HFF-Myc (cell line): ENCODE results near the gene HES7.

Source experiments
- DNase-seq: peaks from one replicate; pipeline ENCODE4 v3.0.0-alpha.2; 2011; ENCODE audit warnings: low read depth; ENCODE audit errors: extremely low read depth
- H3K4me3 ChIP-seq: replicated peaks from 2 replicates; pipeline ENCODE4 v1.5.1; 2011; ENCODE audit warnings: low read depth, mild to moderate bottlenecking, control low read depth, low read length
- TF ChIP-seq, protein P1 (sequence below): IDR thresholded peaks from 2 replicates; pipeline ENCODE4 v1.5.1; 2012; ENCODE audit warnings: mild to moderate bottlenecking, low read depth, low read length, control low read depth; ENCODE audit errors: missing control alignments

Gene HES7

DNA sequence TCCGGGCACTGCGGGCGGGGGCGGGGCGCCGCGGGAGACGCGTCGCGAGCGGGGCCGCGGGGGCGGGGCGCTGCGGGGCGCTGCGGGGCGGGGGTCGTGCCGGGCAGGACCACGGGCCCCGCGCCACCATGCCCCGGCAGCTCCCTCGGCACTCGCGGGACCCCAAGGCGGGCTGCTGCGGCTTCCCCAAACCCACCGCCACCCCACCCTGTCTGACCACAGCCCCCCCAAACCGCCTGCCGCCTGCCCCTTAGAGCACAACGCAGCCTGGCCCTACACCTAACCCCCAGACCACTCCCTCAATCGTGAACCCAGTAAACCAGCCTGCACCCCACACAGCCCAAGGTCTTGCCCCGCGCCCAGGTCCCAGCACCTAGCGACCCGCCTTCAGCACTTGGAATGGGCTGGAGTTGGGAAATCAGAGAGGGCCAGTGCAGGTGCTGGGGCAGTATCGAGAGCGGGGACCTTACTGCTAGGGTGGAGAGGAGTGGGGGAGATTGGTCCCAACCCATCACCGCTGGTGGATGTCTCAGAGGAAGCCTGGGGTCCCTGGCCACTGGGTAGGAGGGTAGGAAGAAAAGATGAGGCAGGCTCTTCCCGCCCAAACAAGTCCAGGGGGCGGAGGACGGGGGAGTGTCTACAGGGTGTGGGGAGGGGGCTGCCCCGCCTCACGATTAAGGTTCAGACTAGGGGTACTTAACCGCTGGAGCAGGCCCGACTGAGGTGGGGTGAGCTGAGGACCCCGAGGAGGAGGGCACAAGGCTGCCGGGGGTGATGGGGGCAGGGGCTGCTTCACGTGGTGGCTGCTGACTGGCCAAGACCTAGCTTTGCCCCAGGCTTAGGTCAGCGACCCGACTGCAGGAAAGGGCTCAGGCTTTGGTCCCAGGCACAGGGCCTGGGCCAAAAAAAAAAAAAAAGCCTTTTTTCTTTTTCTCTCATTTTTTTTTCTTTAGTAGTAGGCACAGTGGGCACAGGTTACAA is 39.4 kb upstream of the HES7 start:
- DNase-seq, result no peak
- TF ChIP-seq, protein P1, sequence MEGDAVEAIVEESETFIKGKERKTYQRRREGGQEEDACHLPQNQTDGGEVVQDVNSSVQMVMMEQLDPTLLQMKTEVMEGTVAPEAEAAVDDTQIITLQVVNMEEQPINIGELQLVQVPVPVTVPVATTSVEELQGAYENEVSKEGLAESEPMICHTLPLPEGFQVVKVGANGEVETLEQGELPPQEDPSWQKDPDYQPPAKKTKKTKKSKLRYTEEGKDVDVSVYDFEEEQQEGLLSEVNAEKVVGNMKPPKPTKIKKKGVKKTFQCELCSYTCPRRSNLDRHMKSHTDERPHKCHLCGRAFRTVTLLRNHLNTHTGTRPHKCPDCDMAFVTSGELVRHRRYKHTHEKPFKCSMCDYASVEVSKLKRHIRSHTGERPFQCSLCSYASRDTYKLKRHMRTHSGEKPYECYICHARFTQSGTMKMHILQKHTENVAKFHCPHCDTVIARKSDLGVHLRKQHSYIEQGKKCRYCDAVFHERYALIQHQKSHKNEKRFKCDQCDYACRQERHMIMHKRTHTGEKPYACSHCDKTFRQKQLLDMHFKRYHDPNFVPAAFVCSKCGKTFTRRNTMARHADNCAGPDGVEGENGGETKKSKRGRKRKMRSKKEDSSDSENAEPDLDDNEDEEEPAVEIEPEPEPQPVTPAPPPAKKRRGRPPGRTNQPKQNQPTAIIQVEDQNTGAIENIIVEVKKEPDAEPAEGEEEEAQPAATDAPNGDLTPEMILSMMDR, result no peak
- peak overlapping the region; percentile 90 for H3K4me3 ChIP-seq

DNA sequence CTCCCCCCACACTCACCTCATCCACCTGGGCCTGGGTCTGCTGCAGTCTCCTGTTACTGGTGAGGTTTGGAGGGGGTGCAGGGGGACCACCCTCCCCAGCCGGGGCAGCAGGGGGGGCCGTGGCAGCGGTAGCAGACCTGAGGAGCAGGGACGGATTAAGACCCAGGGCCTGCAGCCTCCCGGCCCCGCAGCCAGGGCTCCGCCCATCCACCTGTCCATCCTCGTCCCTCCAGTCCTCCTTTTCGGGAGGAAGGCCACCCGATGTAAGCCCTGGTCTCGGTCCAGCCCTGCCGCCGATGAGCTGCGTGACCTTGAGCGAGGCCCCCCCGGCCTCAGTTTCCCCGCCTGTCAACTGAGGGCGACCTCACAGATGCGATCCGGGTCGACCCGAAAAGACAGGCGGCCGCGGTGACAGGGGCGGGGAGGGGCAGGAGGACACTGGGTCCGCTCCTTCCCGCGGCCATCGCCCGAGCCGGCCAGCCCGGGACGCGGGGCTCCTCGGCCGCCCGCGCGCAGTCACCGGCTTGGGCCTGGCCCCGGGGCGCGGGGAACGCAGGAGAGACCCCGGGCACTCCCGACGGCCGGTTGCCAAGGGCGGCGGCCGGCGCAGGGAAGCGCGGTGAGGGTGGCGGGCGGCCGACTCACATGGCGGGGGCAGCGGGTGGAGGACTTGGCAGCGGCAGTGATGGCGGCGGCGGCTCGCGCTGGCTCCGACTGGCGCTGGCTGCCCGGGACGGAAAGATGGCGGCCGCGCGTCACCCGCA is 38.5 kb upstream of the HES7 start, which contains the start of gene VAMP2:
Gene VAMP2 (minus strand): TSS at position 716 of the 764 bp plus-strand sequence. CDS start 69 bp downstream, at position 647.
- TF ChIP-seq, protein P1, result no peak
- no peak for DNase-seq
- H3K4me3 ChIP-seq, result peak within 1 kb of the TSS; percentile 90

DNA sequence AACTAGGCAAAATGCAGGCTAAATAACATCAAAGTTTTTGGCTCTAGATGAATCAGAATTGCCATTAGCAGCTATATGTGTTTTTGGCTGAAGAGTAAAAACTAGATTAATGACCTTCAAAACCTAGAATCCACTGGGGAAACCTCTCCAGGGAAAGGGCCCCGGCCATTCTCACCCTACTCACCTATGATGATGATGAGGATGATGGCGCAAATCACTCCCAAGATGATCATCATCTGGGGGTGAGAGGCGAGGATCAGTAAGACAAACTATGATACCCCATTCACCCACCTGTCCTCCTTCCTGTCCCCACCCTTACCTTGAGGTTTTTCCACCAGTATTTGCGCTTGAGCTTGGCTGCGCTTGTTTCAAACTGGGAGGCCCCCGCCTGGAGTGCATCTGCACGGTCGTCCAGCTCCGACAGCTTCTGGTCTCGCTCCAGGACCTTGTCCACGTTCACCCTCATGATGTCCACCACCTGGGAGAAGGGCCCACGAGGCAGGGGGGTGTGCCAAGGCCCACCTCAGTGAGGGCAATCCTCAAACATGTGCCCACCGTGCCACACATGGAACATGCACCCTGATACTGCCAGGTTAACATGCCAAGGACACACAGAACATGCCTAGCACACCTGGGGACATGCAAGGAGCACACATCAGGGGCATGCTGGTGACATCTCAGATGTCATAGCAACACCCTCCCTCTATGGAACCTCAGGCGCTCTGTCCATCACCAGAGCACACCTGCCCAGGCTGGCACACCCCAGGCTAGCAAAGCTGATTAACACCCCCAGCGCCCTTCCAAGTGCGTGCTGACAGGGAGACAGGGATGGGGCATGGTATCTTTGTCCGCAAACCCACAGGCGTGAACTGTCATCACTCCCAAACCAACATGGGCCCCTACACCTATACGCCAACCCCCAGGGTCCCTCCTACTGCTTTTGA is 37.7 kb upstream of the HES7 start:
- no peak for DNase-seq
- TF ChIP-seq, protein P1, result no peak
- peak overlapping the region; percentile 90 for H3K4me3 ChIP-seq

DNA sequence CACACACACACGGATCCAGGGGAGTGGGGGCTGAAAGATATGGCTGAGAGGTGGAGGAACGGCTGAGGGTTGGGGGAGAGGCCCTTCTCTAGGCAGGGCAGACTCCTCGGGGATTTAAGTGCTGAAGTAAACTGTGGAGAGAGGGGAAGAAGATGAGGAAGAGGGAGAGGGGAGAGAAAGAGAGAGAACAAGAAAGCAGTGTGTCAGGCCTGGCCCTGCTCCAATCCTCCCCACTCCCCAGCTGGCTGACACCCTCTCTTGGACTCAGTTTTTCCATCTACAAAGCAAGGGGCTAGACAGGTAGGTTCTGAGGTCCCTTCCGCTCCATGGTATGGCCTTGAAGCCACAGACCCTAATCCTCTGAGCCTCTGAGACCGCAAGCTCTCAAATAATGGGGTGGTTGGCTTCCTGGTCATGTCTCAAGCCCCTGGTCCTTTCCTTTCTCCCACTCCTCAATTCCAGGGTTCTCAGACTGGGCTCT is 36.9 kb upstream of the HES7 start:
- TF ChIP-seq, protein P1, result no peak
- no peak for DNase-seq
- H3K4me3 ChIP-seq, result peak overlapping the region; percentile 90; the same call in 1 of the 2 replicates

- H3K4me3 ChIP-seq, result no peak overlapping the region
- no peak for DNase-seq
- TF ChIP-seq, protein P1, result no peak
Observed at GRCh38 chr17:8160224-8160577, 36.3 kb upstream of the HES7 start.
